ENCODE results near the gene STX8. TPM values are rescaled to one million over a fixed set of nuclear protein-coding genes. Genes with fewer than 3 reads are reported as not detected.

The STX8 gene
- polyA plus RNA-seq, 4 donors = 60.9 to 75.6 (median 68.2) TPM

- no peak for DNase-seq (ENCODE audit: low read depth in 4 of 4, low spot score in 3 of 4)
Observed at GRCh38 chr17:9315360-9315759, 260.3 kb downstream of the STX8 start.

GRCh38 chr17:9313346-9313745 is 262.3 kb downstream of the STX8 start:
- DNase-seq (ENCODE audit: low read depth in 4 of 4, low spot score in 3 of 4) = no peak

GRCh38 chr17:9309216-9309615 is 266.4 kb downstream of the STX8 start:
- no peak for DNase-seq (ENCODE audit: low read depth in 4 of 4, low spot score in 3 of 4)

GRCh38 chr17:9308069-9308468 is 267.6 kb downstream of the STX8 start:
- DNase-seq (ENCODE audit: low read depth in 4 of 4, low spot score in 3 of 4) = no peak

GRCh38 chr17:9307313-9307998 is 268.2 kb downstream of the STX8 start:
- no peak for DNase-seq (ENCODE audit: low read depth in 4 of 4, low spot score in 3 of 4)

GRCh38 chr17:9306086-9306485 is 269.5 kb downstream of the STX8 start:
- no peak for DNase-seq (ENCODE audit: low read depth in 4 of 4, low spot score in 3 of 4)

- no peak for DNase-seq (ENCODE audit: low read depth in 4 of 4, low spot score in 3 of 4)
Observed at GRCh38 chr17:9299695-9300094, 275.9 kb downstream of the STX8 start.

GRCh38 chr17:9298776-9299295 is 276.8 kb downstream of the STX8 start:
- DNase-seq (ENCODE audit: low read depth in 4 of 4, low spot score in 3 of 4) = no peak

GRCh38 chr17:9298135-9298534 is 277.5 kb downstream of the STX8 start:
- DNase-seq (ENCODE audit: low read depth in 4 of 4, low spot score in 3 of 4) = no peak

GRCh38 chr17:9294661-9295210 is 280.9 kb downstream of the STX8 start:
- no peak for DNase-seq (ENCODE audit: low read depth in 4 of 4, low spot score in 3 of 4)

GRCh38 chr17:9292561-9292941 is 283.1 kb downstream of the STX8 start:
- DNase-seq (ENCODE audit: low read depth in 4 of 4, low spot score in 3 of 4) = no peak

- DNase-seq (ENCODE audit: low read depth in 4 of 4, low spot score in 3 of 4) = no peak
Observed at GRCh38 chr17:9291912-9292560, 283.6 kb downstream of the STX8 start.

GRCh38 chr17:9290226-9290613 is 285.4 kb downstream of the STX8 start:
- DNase-seq (ENCODE audit: low read depth in 4 of 4, low spot score in 3 of 4) = no peak

GRCh38 chr17:9287306-9287705 is 288.3 kb downstream of the STX8 start:
- no peak for DNase-seq (ENCODE audit: low read depth in 4 of 4, low spot score in 3 of 4)

- DNase-seq (ENCODE audit: low read depth in 4 of 4, low spot score in 3 of 4) = no peak
Observed at GRCh38 chr17:9286434-9286833, 289.2 kb downstream of the STX8 start.

- DNase-seq (ENCODE audit: low read depth in 4 of 4, low spot score in 3 of 4) = no peak
Observed at GRCh38 chr17:9285602-9286427, 289.8 kb downstream of the STX8 start.

GRCh38 chr17:9284884-9285283 is 290.7 kb downstream of the STX8 start:
- DNase-seq (ENCODE audit: low read depth in 4 of 4, low spot score in 3 of 4) = no peak

GRCh38 chr17:9283909-9284308 is 291.7 kb downstream of the STX8 start:
- no peak for DNase-seq (ENCODE audit: low read depth in 4 of 4, low spot score in 3 of 4)

- no peak for DNase-seq (ENCODE audit: low read depth in 4 of 4, low spot score in 3 of 4)
Observed at GRCh38 chr17:9279893-9280292, 295.7 kb downstream of the STX8 start.

GRCh38 chr17:9274973-9275372 is 300.6 kb downstream of the STX8 start:
- DNase-seq (ENCODE audit: low read depth in 4 of 4, low spot score in 3 of 4) = no peak
